Hypothalamus (tissue), 51 donors: Measurements from ENCODE around the gene TPRG1.
"Not testable (repeated sequence)": the region's sequence is repeated elsewhere in the genome, so short reads cannot be mapped to it uniquely, and the experiment has no call there.

Experiments used
- DNase-seq, 51 donors: peaks; one replicate each; lab custom pipeline; 2025; lab: John Stamatoyannopoulos, UW

TPRG1 gene

GRCh38 chr3:189304465-189305351 is 132.9 kb downstream of the TPRG1 start:
- DNase-seq = no peak

GRCh38 chr3:189305412-189305811 is 133.6 kb downstream of the TPRG1 start:
- DNase-seq = no peak

DNA sequence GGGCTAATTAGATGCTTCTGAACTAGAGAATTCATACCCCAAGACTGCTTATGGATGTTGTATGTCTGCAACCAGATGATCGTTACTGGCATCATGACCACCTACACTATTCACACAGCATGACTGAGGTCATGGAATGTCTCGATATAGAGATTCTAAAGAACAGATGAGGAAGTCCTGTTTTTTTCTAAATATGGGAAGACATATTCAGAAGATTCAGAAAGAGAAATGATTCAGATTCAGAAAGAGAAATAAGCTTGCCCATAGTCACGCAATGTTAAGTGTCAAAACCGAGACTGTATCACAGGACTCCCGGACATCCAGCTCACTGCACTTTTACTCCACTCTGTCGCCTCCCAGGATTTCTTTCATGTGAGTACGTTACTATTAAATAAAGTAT is 136.2 kb downstream of the TPRG1 start:
- DNase-seq = no peak

GRCh38 chr3:189308608-189309007 is 136.8 kb downstream of the TPRG1 start:
- DNase-seq = no peak

- no peak for DNase-seq
Measured at GRCh38 chr3:189309400-189309975, 137.7 kb downstream of the TPRG1 start.

DNA sequence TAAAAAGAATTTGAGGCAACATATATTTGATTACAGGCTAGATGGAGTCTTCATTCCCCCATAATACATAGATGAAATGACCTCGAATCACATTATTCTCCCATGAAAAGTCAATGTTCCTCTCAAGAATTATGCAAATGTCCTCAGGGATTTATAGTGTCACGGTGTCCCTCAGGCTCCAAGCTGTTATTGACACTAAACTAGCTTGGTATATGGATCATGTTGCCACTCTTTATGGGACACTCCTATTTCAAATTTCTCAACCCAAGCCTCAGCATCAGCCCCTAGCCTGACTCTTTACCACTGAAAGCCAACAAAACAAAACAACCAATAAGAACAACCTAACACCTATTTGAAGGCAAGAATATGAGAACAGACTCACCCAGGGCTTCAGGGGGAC is 139.8 kb downstream of the TPRG1 start:
- DNase-seq = no peak

DNA sequence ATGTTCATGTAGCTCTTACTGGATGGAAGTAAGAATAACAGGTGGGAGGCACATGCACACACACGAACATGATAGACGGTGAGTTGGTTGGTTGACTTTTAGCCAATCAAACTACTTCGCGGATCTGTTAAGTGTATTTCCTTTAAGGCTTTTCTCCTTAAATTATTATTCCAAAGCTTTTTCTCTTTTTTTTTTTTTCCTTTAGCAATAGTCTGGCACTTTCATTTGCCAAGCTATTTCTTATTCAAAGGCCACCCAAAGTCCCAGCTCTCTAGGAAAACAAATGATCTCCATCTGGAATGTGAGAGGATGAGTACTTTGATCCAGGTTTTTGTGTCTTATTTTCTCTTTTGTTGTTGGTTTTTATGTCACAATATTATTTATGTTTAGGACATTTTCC is 141.1 kb downstream of the TPRG1 start:
- no peak for DNase-seq

- no peak for DNase-seq
Measured at GRCh38 chr3:189316296-189317019, 144.7 kb downstream of the TPRG1 start.

- no peak for DNase-seq
Measured at GRCh38 chr3:189317911-189318310, 146.1 kb downstream of the TPRG1 start.

- DNase-seq = no peak
Measured at GRCh38 chr3:189320511-189320910, 148.7 kb downstream of the TPRG1 start.

DNA sequence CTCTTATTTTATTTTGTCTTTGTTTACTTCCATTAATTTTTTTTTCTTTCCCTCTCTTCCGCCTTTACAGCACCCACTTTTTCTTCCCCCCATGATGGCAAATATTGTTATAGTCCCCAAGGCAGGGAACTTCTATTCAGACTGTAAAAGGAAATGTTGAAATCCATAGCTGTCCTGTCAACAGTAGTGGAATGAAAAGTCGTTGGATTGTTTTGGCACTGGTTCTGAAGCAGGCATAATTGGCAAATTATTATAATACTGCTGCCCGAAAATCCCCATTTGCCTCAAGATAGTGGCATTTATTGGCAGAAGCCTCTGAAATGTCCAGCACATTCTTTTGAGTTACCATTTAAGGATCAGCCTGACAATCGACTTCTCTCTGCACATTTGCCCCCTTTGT is 150.6 kb downstream of the TPRG1 start:
- DNase-seq = no peak

GRCh38 chr3:189324538-189325138 is 152.9 kb downstream of the TPRG1 start:
- DNase-seq = no peak

DNA sequence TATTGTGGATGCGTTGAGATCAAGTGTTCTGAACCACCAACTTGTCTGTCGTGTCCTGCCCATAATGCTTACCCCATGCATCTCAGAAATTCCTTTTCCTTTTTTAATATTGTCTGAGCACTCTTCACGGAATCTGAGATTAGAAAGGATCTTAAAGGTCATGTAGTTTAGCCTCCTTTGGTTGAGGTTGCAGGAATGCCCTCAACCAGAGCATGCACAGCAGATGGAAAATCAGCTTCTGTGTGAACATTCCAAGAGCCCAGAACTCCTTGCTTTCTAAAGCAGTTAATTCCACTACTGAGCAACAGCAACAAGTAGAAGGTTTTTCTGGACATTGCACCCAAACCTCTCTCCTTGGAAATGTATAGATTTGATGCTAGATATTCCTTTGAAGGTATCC is 153.7 kb downstream of the TPRG1 start:
- no peak for DNase-seq

DNA sequence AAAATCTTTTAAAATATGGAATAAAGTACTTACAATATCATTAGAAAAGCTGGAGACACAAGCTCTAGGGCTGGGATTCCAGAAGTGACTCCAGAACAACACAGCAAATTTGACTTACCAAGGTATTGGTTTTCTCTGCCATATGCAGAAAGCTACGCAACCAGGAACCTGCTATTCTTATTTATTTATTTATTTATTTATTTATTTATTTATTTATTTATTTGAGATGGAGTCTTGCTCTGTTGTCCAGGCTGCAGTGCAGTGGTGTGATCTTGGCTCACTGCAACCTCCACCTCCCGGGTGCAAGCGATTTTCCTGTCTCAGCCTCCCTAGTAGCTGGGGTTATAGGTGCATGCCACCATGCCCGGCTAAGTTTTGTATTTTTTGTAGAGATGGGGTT is 157.9 kb downstream of the TPRG1 start:
- DNase-seq = not testable (repeated sequence)

GRCh38 chr3:189330066-189330465 is 158.3 kb downstream of the TPRG1 start:
- DNase-seq = no peak

GRCh38 chr3:189331002-189331418 is 159.2 kb downstream of the TPRG1 start:
- DNase-seq = no peak

GRCh38 chr3:189334064-189334920 is 162.5 kb downstream of the TPRG1 start:
- DNase-seq = no peak

DNA sequence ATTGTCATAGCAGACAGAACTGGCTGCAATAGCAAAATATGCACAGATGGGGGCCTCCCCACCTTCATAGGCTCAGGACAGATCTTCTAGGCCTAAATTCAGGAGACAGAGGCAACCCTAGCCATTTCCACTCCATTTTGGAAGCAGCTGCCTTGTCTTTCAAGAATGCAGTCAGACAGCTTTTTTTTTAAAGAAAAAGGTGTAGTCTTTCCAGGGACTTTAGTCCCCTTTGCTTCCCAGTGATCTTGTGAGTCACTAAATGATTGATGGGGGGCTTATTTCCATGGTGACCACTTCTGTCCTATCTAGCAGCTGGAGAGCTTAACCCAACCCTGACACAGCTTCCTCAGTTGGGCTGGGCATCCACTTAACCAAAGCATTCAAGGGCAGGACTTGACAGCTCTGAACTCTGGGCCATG is 165.9 kb downstream of the TPRG1 start:
- no peak for DNase-seq

DNA sequence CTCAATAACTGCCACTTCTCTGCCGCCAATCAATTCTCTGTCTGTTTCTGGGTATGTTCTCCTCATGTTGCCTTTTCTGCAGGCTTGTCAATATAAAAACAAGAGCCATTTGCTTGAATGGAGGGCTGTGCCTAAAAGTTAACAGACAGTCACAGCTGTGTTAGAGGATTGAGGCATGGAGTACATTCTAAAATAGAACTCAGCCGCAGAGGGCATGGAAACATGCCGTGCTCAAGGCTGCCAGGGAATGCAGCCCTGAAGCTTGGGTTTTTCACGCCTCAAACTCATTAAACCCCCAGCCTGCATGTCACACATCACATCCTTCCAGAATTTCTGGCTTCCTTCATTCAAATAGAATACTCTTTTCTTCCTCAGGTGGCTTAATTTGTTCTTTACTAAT is 166.6 kb downstream of the TPRG1 start:
- DNase-seq = no peak

- DNase-seq = no peak
Measured at GRCh38 chr3:189339996-189340395, 168.2 kb downstream of the TPRG1 start.
